SW 1271 (cell line): ENCODE measurements around the gene PSMA1.
A peak's percentile ranks its signal among the peaks of the same experiment; 100 is the strongest.

Source experiments
- DNase-seq, 2 experiments: peaks; one replicate each; lab custom pipeline; 2025; lab: John Stamatoyannopoulos, UW

The PSMA1 gene

DNA sequence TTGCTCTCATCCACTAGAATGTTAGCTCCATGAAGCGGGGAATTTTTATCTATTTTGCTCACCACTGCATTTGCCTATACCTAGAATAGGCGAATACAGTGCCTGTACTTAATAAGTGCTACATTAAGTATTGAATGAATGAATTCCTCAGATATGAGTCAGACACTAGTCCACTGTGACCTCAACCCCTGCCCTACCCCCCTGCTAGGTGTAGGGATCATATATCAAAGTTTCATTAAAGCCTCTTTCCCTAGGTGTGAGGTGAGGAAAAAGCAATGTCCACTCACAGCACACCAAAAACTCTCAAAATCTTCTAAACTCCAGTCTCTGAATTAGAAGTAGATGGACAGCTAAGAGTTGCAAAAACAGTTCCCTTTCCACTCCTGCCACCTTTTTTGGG lies 9.8 kb upstream of the PSMA1 start:
- DNase-seq, result no peak

DNA sequence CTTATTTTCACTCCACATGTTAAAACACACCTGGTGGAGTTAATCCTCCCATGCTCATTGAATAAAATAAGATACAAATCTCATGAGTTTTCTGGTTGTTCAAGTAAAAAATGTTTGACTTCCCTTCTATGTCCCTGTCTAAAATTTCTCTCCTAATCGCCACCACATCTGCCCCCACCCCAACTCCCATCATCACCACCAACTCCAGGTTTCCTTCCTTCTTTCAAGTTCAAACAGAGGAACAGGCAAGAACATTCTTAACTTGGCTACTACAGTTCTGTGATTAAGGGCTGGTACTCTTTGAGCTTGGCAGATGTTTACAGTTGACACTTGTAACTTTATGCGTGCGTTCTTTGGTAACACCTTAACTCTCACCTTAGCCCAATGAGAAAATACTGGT lies 9.1 kb upstream of the PSMA1 start:
- no peak for DNase-seq

DNA sequence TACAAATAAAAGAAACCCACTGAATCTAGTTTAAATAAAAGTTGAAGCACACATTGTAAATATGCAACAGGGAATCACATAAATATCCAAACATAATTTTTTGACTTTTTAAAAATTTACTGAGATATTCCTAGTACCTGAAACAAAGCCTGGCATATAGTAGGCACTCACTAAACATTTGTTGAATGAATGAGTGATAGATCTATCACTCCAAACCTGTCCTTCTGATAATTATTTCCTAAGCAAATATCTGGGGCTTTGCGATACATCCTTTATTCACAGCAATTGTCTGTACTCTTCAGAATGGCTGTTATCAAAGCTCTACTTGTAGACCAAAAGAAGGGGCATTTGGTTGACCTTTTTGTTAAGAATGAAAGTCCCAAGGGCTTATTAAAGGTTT lies 2.6 kb upstream of the PSMA1 start:
- DNase-seq, result no peak

DNA sequence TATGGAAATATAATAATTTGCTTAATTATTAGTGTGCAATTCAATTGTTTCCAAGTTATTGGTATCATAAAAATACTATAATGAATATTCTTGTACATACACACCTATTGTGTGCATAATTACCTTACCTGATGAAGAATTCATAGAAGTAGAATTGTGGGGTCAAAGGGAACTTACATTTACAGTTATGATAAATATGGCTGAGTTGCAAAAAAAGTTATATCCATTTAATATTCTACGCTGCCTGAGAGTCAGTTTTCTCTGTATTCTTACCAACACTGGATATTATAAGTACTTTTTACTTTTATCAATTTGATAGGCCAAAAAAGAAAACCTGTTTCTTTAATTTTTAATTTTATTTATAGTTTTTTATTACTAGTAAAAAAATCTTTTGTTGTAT lies 2.1 kb upstream of the PSMA1 start:
- DNase-seq, result no peak

DNA sequence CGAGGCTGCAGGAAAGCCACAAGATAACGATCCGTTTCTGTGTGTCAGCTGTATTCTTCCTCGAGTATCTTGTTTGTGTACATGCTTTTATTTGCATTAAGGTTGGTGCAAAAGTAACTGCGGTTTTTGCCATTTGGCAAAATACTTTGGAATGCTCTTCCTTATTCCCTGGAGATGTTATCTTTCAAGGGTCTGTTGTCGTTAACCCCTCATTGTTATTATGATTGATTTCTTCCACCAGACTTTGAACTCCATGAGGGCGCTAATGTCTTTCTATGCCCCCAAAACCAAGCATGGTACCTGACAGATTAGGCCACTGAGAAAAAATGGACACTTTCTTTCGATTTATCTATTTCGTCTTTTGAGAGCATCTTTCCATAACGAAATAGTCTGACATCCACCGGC lies 563 bp upstream of the PSMA1 start:
- no peak for DNase-seq

DNA sequence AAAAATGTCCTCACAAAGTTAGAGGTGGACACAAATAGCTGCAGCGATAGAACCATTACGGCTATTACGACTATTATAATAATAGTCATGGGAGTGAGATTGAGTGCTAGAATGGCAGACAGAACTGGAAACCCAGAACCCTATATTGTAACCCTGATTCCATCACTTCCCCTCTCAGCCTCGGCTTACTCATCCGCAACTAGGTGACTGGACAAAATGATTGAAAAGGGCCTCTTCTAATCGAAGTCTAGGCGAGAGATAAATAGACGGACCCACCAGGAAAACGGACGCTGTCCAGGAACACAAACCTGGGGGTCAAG lies 629 bp downstream of the PSMA1 start:
- DNase-seq, result peak in 1 of 2 experiments; percentile 50

DNA sequence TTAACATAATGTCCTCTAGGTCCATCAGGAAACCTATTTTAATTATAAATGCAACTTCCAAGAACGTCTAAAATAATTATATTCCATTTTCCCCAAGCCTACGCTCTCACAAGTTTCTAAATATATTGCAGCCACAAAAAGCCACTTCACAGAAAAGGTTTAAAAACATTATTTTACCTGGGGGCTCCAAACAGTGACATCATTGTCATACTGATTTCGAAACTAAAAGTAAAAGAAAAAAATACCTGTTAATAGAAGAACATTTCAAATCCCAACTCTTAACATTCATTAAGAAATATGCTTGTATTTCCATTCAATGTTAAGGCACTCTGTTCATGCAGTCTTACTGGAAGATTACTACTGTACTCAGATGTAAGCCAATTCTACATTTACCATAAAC lies 1.4 kb downstream of the PSMA1 start:
- DNase-seq, result no peak

DNA sequence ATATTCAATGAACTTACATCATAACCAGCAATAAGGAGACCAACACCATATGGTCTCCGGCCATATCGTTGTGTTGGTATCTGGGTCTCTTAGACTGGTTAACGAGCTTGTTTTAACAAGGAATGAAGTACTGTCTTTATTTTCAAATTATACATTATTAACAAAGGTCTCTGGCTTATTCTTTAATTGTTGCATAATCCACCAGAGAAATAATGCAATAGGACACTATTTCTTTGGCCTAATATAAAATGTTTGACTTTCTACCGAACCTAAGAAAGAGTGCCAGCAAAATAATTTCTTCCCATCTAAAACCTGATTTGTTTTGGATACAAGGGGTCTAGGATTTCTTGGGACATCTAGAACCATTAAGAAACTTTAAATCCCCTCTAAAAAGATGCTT lies 6.4 kb downstream of the PSMA1 start:
- no peak for DNase-seq

DNA sequence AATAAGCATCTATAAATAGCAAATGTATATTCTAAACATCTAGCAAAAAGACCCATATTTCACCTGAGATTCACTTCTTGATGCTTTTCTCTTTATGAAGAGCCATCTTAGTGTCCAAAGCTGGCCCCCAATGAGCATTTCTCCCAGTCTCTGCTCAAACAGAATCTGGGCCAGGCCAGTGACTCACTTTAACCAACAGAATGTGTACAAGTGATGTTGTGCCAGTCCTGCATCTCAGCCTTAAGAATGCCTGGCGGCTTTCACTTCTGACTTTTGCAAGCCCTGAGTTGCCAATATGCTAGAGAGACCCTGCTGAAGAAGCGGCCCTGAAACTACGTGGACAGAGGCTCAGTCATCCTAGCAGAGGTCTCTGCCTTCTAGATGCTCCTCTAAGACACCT lies 13.7 kb downstream of the PSMA1 start:
- no peak for DNase-seq

DNA sequence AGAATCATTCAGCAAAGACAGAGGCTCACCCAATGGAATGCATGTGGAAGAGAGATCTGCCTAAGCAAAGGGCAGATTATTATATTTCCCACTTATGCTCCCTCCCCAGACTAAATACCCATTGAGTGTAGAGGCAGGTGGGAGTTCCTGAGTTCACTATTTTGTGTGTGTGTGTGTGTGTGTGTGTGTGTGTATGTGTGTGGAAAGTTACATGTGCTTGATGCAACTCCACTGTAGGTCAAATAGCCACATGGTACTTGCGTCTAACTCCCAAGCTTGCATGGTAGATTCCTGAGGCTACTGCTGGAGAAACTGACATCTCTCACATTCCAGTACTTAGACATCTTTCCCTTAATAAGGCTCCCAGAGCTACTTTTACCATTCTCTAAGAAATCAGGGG lies 17.2 kb downstream of the PSMA1 start:
- no peak for DNase-seq

DNA sequence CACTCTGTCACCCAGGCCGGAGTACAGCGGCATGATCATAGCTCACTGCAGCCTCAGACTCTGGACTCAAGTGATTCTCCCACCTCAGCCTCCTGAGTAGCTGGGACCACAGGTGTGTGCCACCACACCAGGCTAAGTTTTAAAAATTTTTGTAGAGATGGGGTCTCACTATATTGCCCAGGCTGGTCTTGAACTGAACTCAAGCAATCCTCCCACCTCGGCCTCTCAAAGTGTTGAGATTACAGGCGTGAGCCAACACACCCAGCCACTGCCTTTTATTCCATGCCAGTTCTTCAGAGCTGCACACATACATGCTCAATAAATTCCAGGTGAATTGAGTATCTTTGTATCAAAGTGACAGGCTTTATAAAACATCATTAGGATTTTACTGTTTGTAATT lies 18.1 kb downstream of the PSMA1 start:
- no peak for DNase-seq

DNA sequence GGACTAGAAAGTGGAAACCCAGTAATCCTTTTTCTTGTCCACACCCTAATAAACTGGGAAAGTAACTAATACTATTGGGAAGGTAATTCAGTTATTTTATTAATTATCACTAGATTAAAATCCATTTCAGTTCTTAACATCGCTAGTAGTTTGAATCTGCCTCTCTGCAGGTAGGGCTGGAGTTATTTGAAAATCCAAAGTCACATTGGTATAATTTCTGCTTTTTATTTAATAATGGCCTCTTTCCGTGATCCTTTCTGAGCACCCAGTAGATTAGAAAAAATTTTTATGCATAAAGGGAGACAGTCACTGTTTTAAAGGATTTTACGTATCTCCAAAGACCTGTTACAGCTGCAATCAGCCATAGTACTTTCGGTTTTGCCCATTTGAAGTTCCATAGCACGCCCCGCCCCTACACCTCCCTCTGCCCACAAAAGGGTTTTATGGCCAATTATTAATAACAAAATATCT lies 20.0 kb downstream of the PSMA1 start:
- DNase-seq, result peak in 1 of 2 experiments; percentile 80

DNA sequence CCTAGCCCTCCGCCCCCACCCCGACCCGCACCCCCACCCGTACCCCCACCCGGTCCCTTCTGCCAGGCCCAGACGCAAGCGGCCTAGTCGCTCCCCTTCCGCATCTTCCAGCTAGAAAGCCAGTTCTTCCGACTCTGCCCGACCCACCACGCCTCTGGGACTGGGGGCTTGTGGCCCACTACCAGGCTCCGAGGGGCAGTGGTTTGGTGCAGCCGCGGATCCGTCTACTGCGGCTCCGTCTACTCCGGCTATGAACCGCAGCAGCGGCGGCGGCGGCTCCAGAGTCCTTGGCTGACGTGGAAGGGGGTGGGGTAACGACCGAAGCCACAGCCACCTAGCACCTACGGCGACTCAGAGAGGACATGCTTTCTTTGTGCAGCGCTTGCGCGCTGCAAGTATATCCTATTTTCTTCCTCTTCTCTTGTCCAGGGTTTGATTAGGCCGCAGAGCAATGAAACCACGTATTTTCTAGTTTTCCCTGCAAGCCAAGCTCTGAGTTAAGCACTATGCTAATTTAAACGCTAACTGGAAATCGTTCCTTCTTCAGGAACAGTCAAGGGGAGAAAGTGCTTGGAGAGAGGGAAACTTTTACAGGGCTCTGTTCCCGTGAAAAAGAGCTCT lies 20.5 kb downstream of the PSMA1 start, which contains the start of gene COPB1:
Gene COPB1 (minus strand): TSS at position 252 of the 621 bp plus-strand sequence. CDS start 883 bp downstream, outside the sequence.
- DNase-seq, result peak; percentile 77 to 91

DNA sequence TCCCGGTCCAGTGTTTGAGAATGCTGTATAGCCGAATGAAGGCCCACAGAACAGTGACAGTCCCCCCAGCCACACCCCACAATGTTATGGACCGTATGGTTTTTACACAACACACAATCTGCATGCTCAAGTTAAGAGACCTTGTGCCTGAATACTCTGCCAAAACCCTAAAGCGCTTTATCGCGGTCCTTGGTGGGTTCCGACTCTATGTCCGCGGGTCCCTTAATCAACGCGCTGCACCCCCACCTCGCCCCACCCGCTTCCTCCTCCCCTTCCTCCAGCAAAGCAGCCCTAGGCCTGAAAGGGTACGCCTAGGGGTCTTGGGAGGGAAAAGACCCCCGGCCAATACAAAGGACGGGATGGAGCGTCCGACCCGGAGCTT lies 21.0 kb downstream of the PSMA1 start:
- DNase-seq, result peak in 1 of 2 experiments; percentile 13

DNA sequence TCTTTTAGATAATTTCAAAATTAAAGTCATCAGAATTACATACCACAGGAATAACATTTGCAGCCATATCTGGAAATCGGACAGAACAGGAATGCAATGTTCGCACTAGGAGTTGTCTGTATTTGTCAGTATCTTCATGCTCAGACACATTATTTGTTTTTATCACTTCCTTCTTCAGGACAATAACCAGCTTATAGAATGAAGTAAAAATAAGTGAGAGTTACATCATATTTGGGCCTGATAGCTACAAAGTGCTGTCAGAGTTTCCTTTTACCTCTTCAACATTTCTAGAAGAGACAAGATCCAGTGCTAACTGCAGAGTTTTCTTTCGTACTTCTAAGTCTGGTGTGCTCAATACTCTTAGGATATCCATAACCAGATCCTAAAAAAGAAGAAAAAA lies 39.5 kb downstream of the PSMA1 start:
- DNase-seq, result no peak

DNA sequence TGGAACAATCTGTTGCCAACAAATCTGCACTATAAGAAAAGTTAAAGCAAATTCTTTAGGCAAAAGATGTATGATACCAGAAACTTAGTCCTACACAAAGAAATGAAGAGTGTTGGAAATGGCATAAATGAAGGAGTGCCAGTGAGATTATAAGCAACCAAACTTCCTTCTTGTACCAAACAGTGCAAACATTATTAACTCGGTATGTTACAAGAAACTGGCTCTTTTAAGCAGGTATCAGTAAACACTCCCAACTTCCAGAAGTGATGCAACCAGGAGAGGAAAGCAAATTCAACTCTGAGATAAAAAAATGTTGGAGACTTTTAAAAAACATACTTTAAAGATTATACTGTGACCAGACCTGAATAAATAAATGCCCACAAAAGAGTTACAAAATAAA lies 49.1 kb downstream of the PSMA1 start:
- DNase-seq, result no peak

DNA sequence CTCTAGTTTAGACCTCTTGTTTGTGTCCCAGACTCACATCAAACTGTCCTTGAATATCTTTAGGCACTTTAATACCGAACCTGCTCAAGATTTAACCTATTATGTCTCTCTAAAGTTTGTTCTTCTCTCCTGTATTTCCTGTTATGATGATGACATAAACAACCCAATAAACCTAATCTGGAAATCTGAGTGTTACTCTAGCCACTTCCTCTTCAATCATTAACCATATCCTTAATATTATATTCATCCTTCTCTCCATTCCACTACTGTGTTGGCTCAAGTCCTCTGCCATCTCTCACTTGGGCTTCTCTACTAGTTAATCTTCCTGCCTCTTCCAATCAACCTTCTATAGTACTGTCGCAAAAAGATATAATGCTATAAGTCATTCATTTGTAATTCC lies 56.6 kb downstream of the PSMA1 start:
- DNase-seq, result no peak

DNA sequence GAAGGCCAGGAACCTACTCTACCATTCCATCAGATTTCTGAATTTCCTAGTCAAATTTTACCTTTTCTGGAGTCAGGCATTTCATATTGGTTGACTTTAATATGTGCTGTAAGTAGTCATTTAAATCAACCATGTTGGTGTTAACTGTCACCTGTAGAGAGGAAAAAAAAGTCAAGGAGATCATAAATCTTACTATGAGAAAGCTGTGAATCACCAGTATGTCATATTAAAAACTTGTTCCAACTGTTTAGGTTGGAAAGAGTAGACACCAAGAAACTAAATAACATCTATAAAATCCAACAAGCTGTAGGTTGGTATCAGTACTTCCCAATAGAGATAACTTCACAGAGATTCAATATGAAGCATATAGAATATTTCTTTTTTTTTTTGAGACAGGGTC lies 60.0 kb downstream of the PSMA1 start:
- no peak for DNase-seq

DNA sequence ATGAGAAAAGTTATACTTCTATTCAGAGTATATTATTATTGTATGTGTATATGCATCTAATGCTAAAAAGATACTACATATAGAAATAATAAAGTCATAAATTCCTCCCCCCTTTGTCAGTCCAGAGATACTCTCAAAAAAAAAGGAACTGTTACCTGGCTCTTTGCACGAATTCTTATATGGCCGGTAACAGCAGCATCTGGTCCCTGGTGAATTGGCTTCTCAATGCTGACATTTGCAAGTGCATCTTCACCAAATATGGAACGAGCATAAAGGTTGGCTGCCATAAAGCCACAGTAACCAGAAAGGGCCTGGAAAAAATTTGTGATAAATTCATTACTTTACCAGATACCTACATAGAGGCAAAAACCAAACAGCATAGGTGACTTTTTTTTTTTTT lies 61.8 kb downstream of the PSMA1 start:
- DNase-seq, result no peak

DNA sequence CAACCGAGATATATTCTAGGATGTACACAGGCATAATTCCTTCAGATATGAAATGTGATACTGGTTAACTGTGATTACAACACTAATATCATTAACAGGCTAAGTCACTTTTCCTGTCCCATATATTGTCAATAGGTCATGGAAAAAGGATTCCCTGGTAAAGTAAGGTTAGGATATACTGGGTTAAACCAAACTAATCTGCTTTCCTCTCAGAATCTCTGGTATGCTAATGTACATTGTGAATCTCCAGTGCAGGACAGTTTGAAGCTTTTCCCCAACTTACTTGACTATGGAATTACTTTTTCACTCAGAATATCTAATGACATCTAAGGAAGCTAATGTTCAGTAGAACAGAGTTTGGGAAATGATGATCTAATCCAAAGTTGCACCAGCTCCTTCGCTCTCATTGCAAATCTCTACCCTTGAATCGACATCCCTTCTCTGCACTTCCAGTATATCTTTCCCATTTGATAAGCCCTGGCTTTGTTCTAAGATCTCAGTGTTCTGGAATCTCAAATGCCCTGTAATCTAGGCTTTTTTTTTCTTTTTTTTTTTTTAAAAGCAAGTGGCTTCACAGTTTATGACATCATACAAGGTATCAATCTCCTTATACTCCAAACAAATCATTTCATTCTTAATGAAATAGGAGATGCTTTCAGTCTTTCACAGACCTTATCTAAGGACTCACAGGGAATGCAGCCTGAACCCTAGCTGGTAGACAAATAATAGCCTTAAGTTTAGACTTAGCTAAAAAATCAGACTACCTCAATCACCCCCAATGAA lies 64.3 kb downstream of the PSMA1 start:
- DNase-seq, result no peak
